NCI-H1436 treated with DMSO at 0.1 percent for 48 hours (cell line): ENCODE data around the gene USH2A.
"Not testable (repeated sequence)": the region's sequence is repeated elsewhere in the genome, so short reads cannot be mapped to it uniquely, and the experiment has no call there.

ENCODE experiments used
- DNase-seq: peaks from one replicate; lab custom pipeline; 2025; lab: John Stamatoyannopoulos, UW

USH2A gene

GRCh38 chr1:216045400-216045799 lies 377.8 kb downstream of the USH2A start:
- DNase-seq = no peak

GRCh38 chr1:216044538-216044937 lies 378.7 kb downstream of the USH2A start:
- no peak for DNase-seq

GRCh38 chr1:216034506-216034905 lies 388.7 kb downstream of the USH2A start:
- DNase-seq = no peak

- no peak for DNase-seq
These were observed 390.2 kb downstream of the USH2A start for GRCh38 chr1:216032961-216033614.

GRCh38 chr1:216032284-216032683 lies 391.0 kb downstream of the USH2A start:
- no peak for DNase-seq

GRCh38 chr1:216028631-216029030 lies 394.6 kb downstream of the USH2A start:
- no peak for DNase-seq

GRCh38 chr1:216024546-216024945 lies 398.7 kb downstream of the USH2A start:
- DNase-seq = no peak

- no peak for DNase-seq
These were observed 402.4 kb downstream of the USH2A start for GRCh38 chr1:216020743-216021345.

GRCh38 chr1:216015116-216015515 lies 408.1 kb downstream of the USH2A start:
- DNase-seq = no peak

- no peak for DNase-seq
These were observed 409.2 kb downstream of the USH2A start for GRCh38 chr1:216014086-216014485.

- not testable (repeated sequence) for DNase-seq
These were observed 413.8 kb downstream of the USH2A start for GRCh38 chr1:216009456-216009855.

GRCh38 chr1:216005916-216006315 lies 417.3 kb downstream of the USH2A start:
- DNase-seq = no peak

- no peak for DNase-seq
These were observed 430.6 kb downstream of the USH2A start for GRCh38 chr1:215992620-215993019.

- DNase-seq = no peak
These were observed 436.0 kb downstream of the USH2A start for GRCh38 chr1:215987092-215987875.

GRCh38 chr1:215986401-215986800 lies 436.8 kb downstream of the USH2A start:
- DNase-seq = no peak

- no peak for DNase-seq
These were observed 439.6 kb downstream of the USH2A start for GRCh38 chr1:215983680-215984079.

GRCh38 chr1:215971793-215972441 lies 451.3 kb downstream of the USH2A start:
- no peak for DNase-seq

GRCh38 chr1:215970406-215970805 lies 452.8 kb downstream of the USH2A start:
- DNase-seq = no peak

- no peak for DNase-seq
These were observed 459.6 kb downstream of the USH2A start for GRCh38 chr1:215963621-215964020.

- no peak for DNase-seq
These were observed 460.2 kb downstream of the USH2A start for GRCh38 chr1:215963040-215963439.

- no peak for DNase-seq
These were observed 464.4 kb downstream of the USH2A start for GRCh38 chr1:215958841-215959240.

- DNase-seq = no peak
These were observed 465.6 kb downstream of the USH2A start for GRCh38 chr1:215957663-215958062.

- DNase-seq = no peak
These were observed 490.7 kb downstream of the USH2A start for GRCh38 chr1:215932558-215932957.
